PC-3 (cell line): ENCODE data around the gene PKN1. TPM values are rescaled to one million over a fixed set of nuclear protein-coding genes. Genes with fewer than 3 reads are reported as not detected.
"Not testable (repeated sequence)": the region's sequence is repeated elsewhere in the genome, so short reads cannot be mapped to it uniquely, and the experiment has no call there.

Source experiments
- ATAC-seq: fragments of 200-7000 bp; cut with Tn5 transposase; 2 replicates; pipeline ENCODE4 v1.9.1; 2020; ENCODE audit warnings: mild to moderate bottlenecking, moderate library complexity
- BruUV-seq: library from RNA; stranded (reverse); fragments of 400-500 nt; replicated peaks from 2 replicates; lab custom pipeline; 2021; lab: Mats Ljungman, UMichigan
- CTCF ChIA-PET: fragments of 300-600 bp; sonication (Branson Sonifier 250); formaldehyde crosslinking; loops from one replicate; lab custom pipeline; 2022; ENCODE audit warnings: antibody characterized with exemption; lab: Charles Lee
- POLR2A ChIA-PET: fragments of 300-600 bp; sonication (Branson Sonifier 250); formaldehyde crosslinking; loops from one replicate; lab custom pipeline; 2022; ENCODE audit warnings: antibody characterized with exemption; ENCODE audit not compliant: unreplicated experiment; lab: Charles Lee
- DNase-seq: peaks from one replicate; pipeline ENCODE4 v3.0.0-alpha.2; 2015
- H2AFZ ChIP-seq: fragments of 300-600 bp; sonication (generic); 2 replicates; pipeline ENCODE4 v1.6.0; 2016; ENCODE audit warnings: antibody characterized with exemption, low read length
- H3F3A ChIP-seq: fragments of 300-600 bp; sonication (generic); one replicate; pipeline ENCODE4 v1.6.0; 2017; ENCODE audit warnings: antibody characterized with exemption, low read length, control low read depth, mild to moderate bottlenecking; ENCODE audit not compliant: unreplicated experiment
- H3K27ac ChIP-seq: fragments of 300-600 bp; sonication (generic); 2 replicates; pipeline ENCODE4 v1.5.1; 2016; ENCODE audit warnings: mild to moderate bottlenecking, low read length
- H3K27me3 ChIP-seq: fragments of 300-600 bp; sonication (generic); 2 replicates; pipeline ENCODE4 v1.6.1; 2016; ENCODE audit warnings: low read length, mixed read lengths
- H3K36me3 ChIP-seq: fragments of 300-600 bp; sonication (generic); 2 replicates; pipeline ENCODE4 v1.6.1; 2016; ENCODE audit warnings: low read depth, mixed run types, low read length, mixed read lengths
- H3K4me1 ChIP-seq: fragments of 300-600 bp; sonication (generic); 2 replicates; pipeline ENCODE4 v1.5.1; 2016; ENCODE audit warnings: low read length; ENCODE audit not compliant: insufficient read depth
- H3K4me2 ChIP-seq: fragments of 300-600 bp; sonication (generic); 2 replicates; pipeline ENCODE4 v1.6.0; 2016; ENCODE audit warnings: low read length
- H3K4me3 ChIP-seq: fragments of 300-600 bp; sonication (generic); 2 replicates; pipeline ENCODE4 v1.5.1; 2016; ENCODE audit warnings: mild to moderate bottlenecking, low read length, mixed read lengths
- H3K79me2 ChIP-seq: fragments of 300-600 bp; sonication (generic); 2 replicates; pipeline ENCODE4 v1.6.1; 2017; ENCODE audit warnings: low read length, mixed read lengths
- H3K9ac ChIP-seq: fragments of 300-600 bp; sonication (generic); 2 replicates; pipeline ENCODE4 v1.6.0; 2016; ENCODE audit warnings: mild to moderate bottlenecking, low read length
- H3K9me2 ChIP-seq: fragments of 300-600 bp; sonication (generic); replicated peaks from 2 replicates; pipeline ENCODE4 v1.6.1; 2016; ENCODE audit warnings: mixed run types, low read length, mixed read lengths
- H3K9me3 ChIP-seq: fragments of 300-600 bp; sonication (generic); 2 replicates; pipeline ENCODE4 v1.6.1; 2016; ENCODE audit warnings: low read length, mixed read lengths
- H4K20me1 ChIP-seq: fragments of 300-600 bp; sonication (generic); 2 replicates; pipeline ENCODE4 v1.6.1; 2016; ENCODE audit warnings: low read length, mixed read lengths
- CTCF ChIP-seq: fragments of 300-600 bp; sonication (generic); conservative IDR thresholded peaks from 2 replicates; pipeline ENCODE4 v1.5.1; 2017; ENCODE audit warnings: antibody characterized with exemption, low read depth, mild to moderate bottlenecking, low read length
- EZH2 ChIP-seq: fragments of 300-600 bp; sonication (generic); IDR thresholded peaks from one replicate; pipeline ENCODE4 v1.6.1; 2017; ENCODE audit warnings: antibody characterized with exemption, mild to moderate bottlenecking, low read length; ENCODE audit not compliant: unreplicated experiment
- EZH2phosphoT487 ChIP-seq: fragments of 300-600 bp; sonication (generic); IDR thresholded peaks from 2 replicates; pipeline ENCODE4 v1.6.1; 2018; ENCODE audit warnings: mild to moderate bottlenecking, antibody characterized with exemption, low read length, borderline replicate concordance
- intact Hi-C: fragments of 100-400 bp; cut with micrococcal nuclease; formaldehyde crosslinking; loops from 2 replicates; pipeline ENCODE4 v1.9.0; 2023
- total RNA-seq: library from RNA; depleted of rRNA; stranded (reverse); fragments of >200 nt; gene quantifications from 2 replicates; pipeline ENCODE4 v1.2.3, GENCODE V29; 2014

PKN1 gene
- total RNA-seq, 1 experiment from 2014 or later, result 186 TPM

- no peaks in the 10 kb centered on the region for H3K9me2 ChIP-seq
- no peaks in the 10 kb centered on the region for H3K79me2 ChIP-seq
- H3K9me3 ChIP-seq, result no peaks in the 10 kb centered on the region
- no peak for TF ChIP-seq EZH2
- TF ChIP-seq CTCF, result no peak
- no peak for TF ChIP-seq EZH2phosphoT487
- H3K27me3 ChIP-seq, result no peaks in the 10 kb centered on the region
- no peak overlapping the region for H3K4me2 ChIP-seq
- no peaks in the 10 kb centered on the region for H3F3A ChIP-seq
- H3K36me3 ChIP-seq, result peaks cover 53% of the 10 kb centered on the region
- no TSS peak for BruUV-seq
- intact Hi-C loops, result no loop called here
- CTCF ChIA-PET, result no interaction called here
- H4K20me1 ChIP-seq, result no peaks in the 10 kb centered on the region
- DNase-seq (no peak), ATAC-seq (no peak)
- POLR2A ChIA-PET, result interaction anchor here (0.6 kb wide), 1 partner anchor 371 kb away, joined by 3 read pairs; no protein-coding TSS in a partner anchor
- H3K27ac ChIP-seq, result no peak overlapping the region
- H3K9ac ChIP-seq, result no peak overlapping the region
- H3K4me3 ChIP-seq, result no peak overlapping the region
- H2AFZ ChIP-seq, result no peak overlapping the region
- H3K4me1 ChIP-seq, result no peaks in the 10 kb centered on the region
Measured at GRCh38 chr19:14395710-14396336, 37.3 kb upstream of the PKN1 start.

GRCh38 chr19:14396730-14397129 is 36.4 kb upstream of the PKN1 start:
- H3K27me3 ChIP-seq, DNase-seq, CTCF ChIA-PET, H3K4me3 ChIP-seq, H3K9me2 ChIP-seq, H3K9me3 ChIP-seq, H3K4me1 ChIP-seq, ATAC-seq, H2AFZ ChIP-seq, H3K79me2 ChIP-seq, BruUV-seq, H3K27ac ChIP-seq, intact Hi-C loops, H3F3A ChIP-seq, H3K9ac ChIP-seq, H3K4me2 ChIP-seq, POLR2A ChIA-PET, H4K20me1 ChIP-seq: not testable (repeated sequence)
- peaks cover 52% of the 10 kb centered on the region for H3K36me3 ChIP-seq

- CTCF ChIA-PET, DNase-seq, H3K27ac ChIP-seq, H3K4me2 ChIP-seq, H3K27me3 ChIP-seq, H3K4me3 ChIP-seq, H4K20me1 ChIP-seq, H3K4me1 ChIP-seq, H3F3A ChIP-seq, H3K9me2 ChIP-seq, POLR2A ChIA-PET, H2AFZ ChIP-seq, BruUV-seq, intact Hi-C loops, H3K9ac ChIP-seq, H3K79me2 ChIP-seq, H3K9me3 ChIP-seq, ATAC-seq: not testable (repeated sequence)
- peaks cover 54% of the 10 kb centered on the region for H3K36me3 ChIP-seq
Measured at GRCh38 chr19:14397168-14397567, 35.9 kb upstream of the PKN1 start.
